Left kidney (tissue), 2 donors: Measurements from ENCODE around the gene GATA5. TPM values are rescaled to one million over a fixed set of nuclear protein-coding genes. Genes with fewer than 3 reads are reported as not detected.

ENCODE experiments used
- DNase-seq: peaks from one replicate; pipeline ENCODE4 v3.0.0-alpha.2; 2013
- polyA plus RNA-seq: library from polyadenylated mRNA; unstranded; fragments of 120-200 nt; gene quantifications from one replicate; pipeline ENCODE4 v1.2.1, GENCODE V29; 2013; ENCODE audit not compliant: insufficient read length

Gene GATA5
- polyA plus RNA-seq, 1 donor: 6.9 TPM

- no peak for DNase-seq
Observed at GRCh38 chr20:62472941-62473585, 2.7 kb downstream of the GATA5 start.

GRCh38 chr20:62472138-62472940 is 3.5 kb downstream of the GATA5 start:
- no peak for DNase-seq

DNA sequence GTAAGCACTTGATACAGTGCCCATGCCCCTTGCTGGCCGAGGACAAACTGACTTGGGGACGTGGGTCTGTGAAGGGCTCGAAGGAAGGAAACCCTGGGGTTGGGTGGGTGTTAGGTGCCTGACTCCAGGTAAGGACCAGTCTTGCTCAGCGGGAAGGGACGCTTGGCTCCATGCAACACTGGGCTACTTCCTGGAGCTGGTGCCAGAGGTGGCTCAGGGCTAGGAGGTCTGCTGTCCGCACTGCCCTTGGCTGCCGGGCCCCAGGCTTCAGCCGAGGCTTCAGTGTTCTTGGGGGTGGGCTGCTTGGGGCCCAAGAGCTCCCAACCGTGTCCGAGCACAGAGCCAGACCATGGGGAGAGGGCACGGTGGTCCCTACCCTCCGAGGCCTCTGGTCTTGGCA is 5.3 kb downstream of the GATA5 start:
- no peak for DNase-seq

- no peak for DNase-seq
Observed at GRCh38 chr20:62470001-62470400, 5.8 kb downstream of the GATA5 start.

GRCh38 chr20:62469352-62469751 is 6.4 kb downstream of the GATA5 start:
- no peak for DNase-seq

GRCh38 chr20:62466806-62467537 is 8.8 kb downstream of the GATA5 start:
- DNase-seq: no peak

GRCh38 chr20:62466072-62466760 is 9.6 kb downstream of the GATA5 start:
- DNase-seq: no peak

DNA sequence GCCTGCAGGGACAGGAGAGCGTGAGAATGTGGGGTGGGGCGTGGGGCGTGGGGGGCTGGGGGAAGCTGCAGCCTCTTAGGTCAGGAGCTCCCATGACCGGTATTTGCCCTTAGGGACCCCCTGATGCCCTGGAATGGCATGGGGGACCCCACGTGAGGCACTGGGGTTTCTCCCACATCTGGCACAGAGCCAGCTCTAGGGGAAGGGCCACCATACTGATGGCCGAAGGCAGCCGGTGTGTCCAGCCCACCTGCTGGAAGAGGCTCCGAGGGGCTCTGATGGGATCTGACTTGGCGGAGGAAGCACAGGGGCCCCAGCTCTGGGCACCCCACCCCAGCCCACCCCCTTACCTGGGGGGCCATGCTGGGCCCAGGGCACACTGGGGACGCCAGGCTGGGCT is 10.8 kb downstream of the GATA5 start:
- DNase-seq: no peak

GRCh38 chr20:62464425-62464770 is 11.4 kb downstream of the GATA5 start:
- DNase-seq: no peak

- DNase-seq: no peak
Observed at GRCh38 chr20:62463651-62464424, 12.0 kb downstream of the GATA5 start.

- DNase-seq: no peak
Observed at GRCh38 chr20:62462976-62463592, 12.7 kb downstream of the GATA5 start.

DNA sequence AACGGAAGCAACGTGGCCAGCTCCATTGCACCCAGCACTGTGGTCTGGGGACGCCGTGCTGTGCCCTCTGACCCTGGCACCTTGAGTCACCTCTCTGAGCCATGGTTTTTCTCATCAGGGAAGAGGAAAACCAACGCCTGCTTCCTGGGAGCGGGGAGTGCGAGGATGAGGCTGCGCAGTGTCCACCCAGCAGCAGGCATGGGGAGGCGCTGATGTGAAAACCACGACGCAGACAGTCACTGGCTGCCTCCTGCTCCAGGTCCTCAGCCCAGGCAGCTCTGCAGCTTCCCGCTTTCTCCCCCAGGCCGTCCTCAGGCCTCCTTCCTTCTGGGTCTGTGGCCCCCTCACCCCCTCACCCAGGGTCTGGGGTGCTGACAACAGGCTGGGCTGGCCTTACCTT is 14.0 kb downstream of the GATA5 start:
- no peak for DNase-seq

GRCh38 chr20:62461157-62461556 is 14.6 kb downstream of the GATA5 start:
- DNase-seq: no peak

DNA sequence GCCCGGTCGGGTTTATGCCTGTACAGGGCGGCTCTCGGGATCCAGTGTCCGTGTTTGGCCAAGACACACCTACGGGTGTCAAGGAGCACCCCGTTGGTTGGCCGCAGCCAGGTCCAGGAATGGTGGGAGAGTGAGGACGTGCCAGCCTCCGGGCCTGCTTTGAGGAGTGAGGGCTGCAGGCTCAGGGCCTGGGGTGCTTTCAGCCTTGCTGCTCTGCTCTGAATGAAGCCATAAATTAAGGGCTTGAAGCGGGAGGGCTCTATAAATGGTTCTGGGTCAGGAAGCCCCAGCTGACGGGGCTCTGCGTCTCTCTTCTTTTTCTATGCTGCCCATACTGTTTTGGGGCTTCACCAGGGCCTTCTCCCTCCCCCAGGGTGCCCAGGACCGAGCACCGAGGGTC is 15.1 kb downstream of the GATA5 start:
- DNase-seq: no peak

DNA sequence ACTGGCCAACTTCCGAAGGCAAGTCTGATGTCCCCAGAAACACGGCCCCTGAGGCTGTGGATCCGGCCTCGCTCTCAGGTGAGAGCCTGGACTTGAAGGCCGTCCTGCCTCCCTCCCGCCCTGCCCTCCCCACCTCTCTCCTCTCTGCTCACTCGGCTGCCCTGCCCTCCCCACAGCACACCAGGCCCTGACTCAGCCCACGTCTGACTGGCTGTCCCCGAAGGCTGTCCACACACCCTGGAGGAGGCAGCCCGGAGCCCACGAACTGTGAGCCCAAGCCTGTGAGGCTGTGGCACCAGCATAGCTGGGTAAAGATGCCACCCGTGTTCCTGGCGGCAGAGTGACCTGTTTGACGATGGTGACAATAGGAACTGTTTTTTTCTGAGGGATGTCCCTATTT is 16.3 kb downstream of the GATA5 start:
- no peak for DNase-seq

GRCh38 chr20:62458275-62459251 is 17.2 kb downstream of the GATA5 start:
- DNase-seq: no peak

DNA sequence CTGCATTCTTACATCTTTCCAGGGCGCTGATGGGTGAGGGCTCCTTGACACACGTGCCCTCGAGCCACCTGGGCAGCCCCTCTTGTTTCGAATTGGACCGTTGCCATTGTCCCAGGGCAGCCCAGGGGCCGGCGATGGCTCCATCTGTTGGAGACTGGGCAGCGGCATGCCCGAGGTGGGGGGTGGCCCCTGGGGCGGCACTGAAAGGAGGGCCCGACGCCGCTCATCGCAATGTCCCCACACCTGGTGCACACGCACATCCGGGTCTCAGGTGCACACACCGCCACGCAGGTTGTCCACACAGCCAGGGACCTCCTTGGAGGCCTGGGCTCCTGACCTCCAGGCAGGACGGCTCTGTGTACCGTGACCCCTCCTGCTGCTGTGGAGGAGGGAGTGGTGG is 18.0 kb downstream of the GATA5 start:
- DNase-seq: no peak

DNA sequence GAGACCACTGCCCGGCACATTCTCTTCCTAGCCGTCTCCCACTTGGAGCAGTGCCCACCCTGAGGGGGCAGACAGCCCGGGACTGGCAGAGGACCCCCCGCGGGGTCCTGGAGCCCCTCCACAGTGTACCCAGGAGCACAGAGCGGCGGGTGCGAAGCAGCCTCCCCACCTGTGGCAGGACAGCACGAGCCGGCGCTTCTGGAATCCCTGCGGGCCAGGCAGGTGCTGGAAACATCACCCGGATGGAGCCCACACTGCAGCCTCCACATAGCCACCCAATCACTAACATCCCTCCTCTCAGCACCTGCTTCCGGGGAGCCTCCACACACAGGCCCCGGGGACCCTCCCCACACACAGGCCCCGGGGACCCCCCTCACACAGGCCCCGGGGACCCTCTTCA is 18.7 kb downstream of the GATA5 start:
- DNase-seq: no peak

GRCh38 chr20:62455929-62456328 is 19.9 kb downstream of the GATA5 start:
- DNase-seq: no peak
